ENCODE measurements around the gene FAM111A.

DNA sequence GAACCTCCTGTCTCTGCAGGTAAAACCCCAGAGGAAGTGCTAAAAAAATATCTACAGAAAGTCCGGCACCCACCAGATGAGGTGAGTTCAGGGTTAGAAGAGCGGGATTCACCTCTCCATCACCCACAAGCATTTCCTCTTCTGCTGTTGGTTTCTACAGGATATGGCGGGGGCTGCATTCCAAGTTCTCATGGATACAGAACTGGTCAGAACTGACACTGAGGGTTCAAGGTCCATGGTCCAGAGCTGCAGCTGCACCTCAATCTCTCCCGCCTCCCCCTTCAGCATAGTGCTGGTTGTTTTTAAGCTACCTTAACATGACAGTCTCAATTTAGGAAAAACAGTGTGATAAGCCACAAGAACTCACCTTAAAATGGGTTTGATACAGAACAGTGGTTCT lies 48.4 kb downstream of the FAM111A start:
- TF ChIP-seq, protein P1, sequence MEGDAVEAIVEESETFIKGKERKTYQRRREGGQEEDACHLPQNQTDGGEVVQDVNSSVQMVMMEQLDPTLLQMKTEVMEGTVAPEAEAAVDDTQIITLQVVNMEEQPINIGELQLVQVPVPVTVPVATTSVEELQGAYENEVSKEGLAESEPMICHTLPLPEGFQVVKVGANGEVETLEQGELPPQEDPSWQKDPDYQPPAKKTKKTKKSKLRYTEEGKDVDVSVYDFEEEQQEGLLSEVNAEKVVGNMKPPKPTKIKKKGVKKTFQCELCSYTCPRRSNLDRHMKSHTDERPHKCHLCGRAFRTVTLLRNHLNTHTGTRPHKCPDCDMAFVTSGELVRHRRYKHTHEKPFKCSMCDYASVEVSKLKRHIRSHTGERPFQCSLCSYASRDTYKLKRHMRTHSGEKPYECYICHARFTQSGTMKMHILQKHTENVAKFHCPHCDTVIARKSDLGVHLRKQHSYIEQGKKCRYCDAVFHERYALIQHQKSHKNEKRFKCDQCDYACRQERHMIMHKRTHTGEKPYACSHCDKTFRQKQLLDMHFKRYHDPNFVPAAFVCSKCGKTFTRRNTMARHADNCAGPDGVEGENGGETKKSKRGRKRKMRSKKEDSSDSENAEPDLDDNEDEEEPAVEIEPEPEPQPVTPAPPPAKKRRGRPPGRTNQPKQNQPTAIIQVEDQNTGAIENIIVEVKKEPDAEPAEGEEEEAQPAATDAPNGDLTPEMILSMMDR (IDR thresholded peaks at IDR 0.05; ENCODE audit: low read length), result no peak
- no peak for TF ChIP-seq EZH2 (optimal IDR thresholded peaks at IDR 0.05; ENCODE audit: low read depth, low read length)
